Measurements from ENCODE around the gene ASPG. TPM values are rescaled to one million over a fixed set of nuclear protein-coding genes. Genes with fewer than 3 reads are reported as not detected.

Gene ASPG
- total and polyA plus RNA-seq, 2 donors (not counting 1 experiment from before 2014, with no cell fraction given): not detected

GRCh38 chr14:104155513-104155912 lies 70.0 kb downstream of the ASPG start:
- H3K27ac ChIP-seq (ENCODE audit: insufficient read depth, low read length): no peak overlapping the region
- TF ChIP-seq CTCF (conservative IDR thresholded peaks at IDR 0.05 in 1 of 2, IDR thresholded peaks at IDR 0.05 in 1 of 2; ENCODE audit: low read depth in 1 of 2, low read length in 2 of 2): no peak
- no peak for TF ChIP-seq EZH2 (IDR thresholded peaks at IDR 0.05; ENCODE audit: low read length, missing control alignments)
- no peaks in the 10 kb centered on the region for H3K4me1 ChIP-seq (ENCODE audit: control insufficient read depth, extremely low read depth, insufficient read depth, low read length)
- no peak for DNase-seq (ENCODE audit: low read depth in 2 of 2)
- H3K9me3 ChIP-seq (ENCODE audit: control insufficient read depth, insufficient read depth, low read depth, low read length): no peaks in the 10 kb centered on the region
- H3K4me3 ChIP-seq (replicated peaks in 1 of 4; ENCODE audit: control extremely low read depth in 1 of 4, insufficient read depth in 1 of 4, low read depth in 3 of 4, low read length in 4 of 4): no peak overlapping the region
- H3K79me2 ChIP-seq (ENCODE audit: control insufficient read depth, insufficient read depth, low read length): no peaks in the 10 kb centered on the region
- no peak overlapping the region for H3K4me2 ChIP-seq (ENCODE audit: extremely low read depth, insufficient read depth, low read length)
- H3K9ac ChIP-seq (ENCODE audit: insufficient read depth, low read length): no peak overlapping the region
- no peak overlapping the region for H2AFZ ChIP-seq (ENCODE audit: low read length)
- no peaks in the 10 kb centered on the region for H4K20me1 ChIP-seq (ENCODE audit: control insufficient read depth, extremely low read depth, insufficient read depth, low read length)
- no peaks in the 10 kb centered on the region for H3K27me3 ChIP-seq (ENCODE audit: control insufficient read depth, insufficient read depth, low read length)
- no peaks in the 10 kb centered on the region for H3K36me3 ChIP-seq (ENCODE audit: control insufficient read depth, insufficient read depth, low read length)

- H3K9ac ChIP-seq (ENCODE audit: insufficient read depth, low read length): no peak overlapping the region
- DNase-seq (ENCODE audit: low read depth in 2 of 2): no peak
- no peaks in the 10 kb centered on the region for H3K9me3 ChIP-seq (ENCODE audit: control insufficient read depth, insufficient read depth, low read depth, low read length)
- no peaks in the 10 kb centered on the region for H3K36me3 ChIP-seq (ENCODE audit: control insufficient read depth, insufficient read depth, low read length)
- TF ChIP-seq EZH2 (IDR thresholded peaks at IDR 0.05; ENCODE audit: low read length, missing control alignments) (no peak), CTCF (conservative IDR thresholded peaks at IDR 0.05 in 1 of 2, IDR thresholded peaks at IDR 0.05 in 1 of 2; ENCODE audit: low read depth in 1 of 2, low read length in 2 of 2) (no peak)
- H4K20me1 ChIP-seq (ENCODE audit: control insufficient read depth, extremely low read depth, insufficient read depth, low read length): no peaks in the 10 kb centered on the region
- no peaks in the 10 kb centered on the region for H3K4me1 ChIP-seq (ENCODE audit: control insufficient read depth, extremely low read depth, insufficient read depth, low read length)
- H3K27ac ChIP-seq (ENCODE audit: insufficient read depth, low read length): no peak overlapping the region
- H3K4me2 ChIP-seq (ENCODE audit: extremely low read depth, insufficient read depth, low read length): no peak overlapping the region
- H2AFZ ChIP-seq (ENCODE audit: low read length): no peak overlapping the region
- H3K4me3 ChIP-seq (replicated peaks in 1 of 4; ENCODE audit: control extremely low read depth in 1 of 4, insufficient read depth in 1 of 4, low read depth in 3 of 4, low read length in 4 of 4): no peak overlapping the region
- H3K27me3 ChIP-seq (ENCODE audit: control insufficient read depth, insufficient read depth, low read length): no peaks in the 10 kb centered on the region
- H3K79me2 ChIP-seq (ENCODE audit: control insufficient read depth, insufficient read depth, low read length): no peaks in the 10 kb centered on the region
Observed at GRCh38 chr14:104156142-104156541, 70.6 kb downstream of the ASPG start.

DNA sequence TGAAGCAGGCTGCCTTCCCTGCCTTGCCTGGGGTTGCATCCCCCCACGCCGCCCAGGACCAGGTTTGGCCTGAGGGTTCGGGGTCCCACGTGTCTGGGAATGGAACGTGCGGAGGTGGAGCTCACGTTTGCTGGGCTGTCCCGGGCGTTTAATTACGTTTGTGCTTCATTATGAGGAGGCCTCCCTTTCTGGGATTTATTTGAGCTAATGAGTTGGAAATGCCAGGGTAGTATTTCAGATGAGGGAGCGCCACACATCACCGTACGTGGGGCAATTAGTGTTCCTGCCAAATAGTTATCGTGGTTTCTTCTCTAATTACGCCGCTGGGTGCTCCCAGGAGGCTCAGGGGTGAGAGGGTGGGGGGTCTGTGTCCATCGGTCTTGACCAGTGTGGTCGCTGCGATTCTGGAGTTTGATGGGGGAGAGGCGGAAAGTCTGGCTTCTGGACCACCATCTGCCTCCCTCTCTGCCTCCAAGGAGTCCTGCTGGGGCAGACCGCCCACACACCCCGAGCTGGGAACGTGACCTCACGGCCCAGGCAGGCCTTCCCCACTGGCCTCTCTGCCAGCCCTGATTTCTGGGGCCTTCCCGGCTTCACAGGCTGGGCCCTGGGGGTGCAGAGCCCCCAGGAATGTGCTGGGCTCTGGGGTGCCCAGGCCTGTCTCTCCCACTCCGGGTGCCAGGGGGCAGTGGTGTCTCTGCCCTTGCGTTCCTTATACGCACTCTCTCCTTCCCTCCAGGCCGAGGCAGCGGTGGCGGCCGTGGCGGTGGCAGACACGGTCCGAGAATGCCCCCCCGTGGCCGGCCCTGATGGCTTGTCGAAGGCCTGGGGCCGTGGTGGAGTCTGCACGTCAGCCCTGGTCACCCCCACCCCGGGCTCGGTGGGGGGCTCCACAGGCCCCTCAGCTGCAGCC lies 71.8 kb downstream of the ASPG start:
- Histone ChIP-seq H4K20me1 (ENCODE audit: control insufficient read depth, extremely low read depth, insufficient read depth, low read length) (no peaks in the 10 kb centered on the region), H3K4me3 (replicated peaks in 1 of 4; ENCODE audit: control extremely low read depth in 1 of 4, insufficient read depth in 1 of 4, low read depth in 3 of 4, low read length in 4 of 4) (no peak overlapping the region), H3K9ac (ENCODE audit: insufficient read depth, low read length) (no peak overlapping the region), H3K4me1 (ENCODE audit: control insufficient read depth, extremely low read depth, insufficient read depth, low read length) (no peaks in the 10 kb centered on the region), H3K79me2 (ENCODE audit: control insufficient read depth, insufficient read depth, low read length) (no peaks in the 10 kb centered on the region), H3K4me2 (ENCODE audit: extremely low read depth, insufficient read depth, low read length) (no peak overlapping the region), H2AFZ (ENCODE audit: low read length) (no peak overlapping the region), H3K36me3 (ENCODE audit: control insufficient read depth, insufficient read depth, low read length) (no peaks in the 10 kb centered on the region), H3K27ac (ENCODE audit: insufficient read depth, low read length) (no peak overlapping the region), H3K9me3 (ENCODE audit: control insufficient read depth, insufficient read depth, low read depth, low read length) (no peaks in the 10 kb centered on the region), H3K27me3 (ENCODE audit: control insufficient read depth, insufficient read depth, low read length) (no peaks in the 10 kb centered on the region)
- no peak for DNase-seq (ENCODE audit: low read depth in 2 of 2)
- no peak for TF ChIP-seq CTCF (conservative IDR thresholded peaks at IDR 0.05 in 1 of 2, IDR thresholded peaks at IDR 0.05 in 1 of 2; ENCODE audit: low read depth in 1 of 2, low read length in 2 of 2)
- no peak for TF ChIP-seq EZH2 (IDR thresholded peaks at IDR 0.05; ENCODE audit: low read length, missing control alignments)
